HL-60 (cell line): ENCODE data around the gene ALDH1A1.

Experiments used
- DNase-seq, 2 experiments: peaks; one replicate each; pipeline ENCODE4 v3.0.0-alpha.2; 2010 to 2020; ENCODE audit warnings: low read depth in 1 of 2, low spot score in 1 of 2
- H3K27ac ChIP-seq: fragments of 250-450 bp; sonication (Bioruptor Pico); replicated peaks from 2 replicates; pipeline ENCODE4 v1.5.1; 2020; ENCODE audit warnings: mild to moderate bottlenecking, moderate library complexity
- H3K27me3 ChIP-seq: fragments of 250-450 bp; sonication (Bioruptor Pico); 2 replicates; pipeline ENCODE4 v1.5.1; 2021; ENCODE audit warnings: mild to moderate bottlenecking, moderate library complexity; ENCODE audit not compliant: insufficient read depth, poor library complexity, severe bottlenecking
- H3K4me3 ChIP-seq: replicated peaks from 2 replicates; pipeline ENCODE4 v1.5.1; 2011; ENCODE audit warnings: mild to moderate bottlenecking, control low read depth, low read length; ENCODE audit not compliant: insufficient read depth
- GABPA ChIP-seq: IDR thresholded peaks from 2 replicates; pipeline ENCODE4 v1.6.1; 2012; ENCODE audit warnings: low read depth
- POLR2AphosphoS5 ChIP-seq: IDR thresholded peaks from 2 replicates; pipeline ENCODE4 v1.6.1; 2012; ENCODE audit warnings: low read depth
- REST ChIP-seq: IDR thresholded peaks from 2 replicates; pipeline ENCODE4 v1.6.1; 2012; ENCODE audit warnings: low read depth; ENCODE audit not compliant: insufficient replicate concordance
- SPI1 ChIP-seq: IDR thresholded peaks from 2 replicates; pipeline ENCODE4 v1.6.1; 2012; ENCODE audit warnings: low read depth, mild to moderate bottlenecking, borderline replicate concordance
- TF ChIP-seq, protein P1 (sequence below): IDR thresholded peaks from one replicate; pipeline ENCODE4 v1.5.1; 2011; ENCODE audit warnings: low read length, control low read depth, inconsistent platforms; ENCODE audit not compliant: insufficient read depth

Gene ALDH1A1

GRCh38 chr9:72995131-72996024 lies 42.5 kb upstream of the ALDH1A1 start:
- TF ChIP-seq POLR2AphosphoS5, result no peak
- no peak for TF ChIP-seq REST
- no peak for TF ChIP-seq SPI1
- TF ChIP-seq GABPA, result no peak
- TF ChIP-seq, protein P1, sequence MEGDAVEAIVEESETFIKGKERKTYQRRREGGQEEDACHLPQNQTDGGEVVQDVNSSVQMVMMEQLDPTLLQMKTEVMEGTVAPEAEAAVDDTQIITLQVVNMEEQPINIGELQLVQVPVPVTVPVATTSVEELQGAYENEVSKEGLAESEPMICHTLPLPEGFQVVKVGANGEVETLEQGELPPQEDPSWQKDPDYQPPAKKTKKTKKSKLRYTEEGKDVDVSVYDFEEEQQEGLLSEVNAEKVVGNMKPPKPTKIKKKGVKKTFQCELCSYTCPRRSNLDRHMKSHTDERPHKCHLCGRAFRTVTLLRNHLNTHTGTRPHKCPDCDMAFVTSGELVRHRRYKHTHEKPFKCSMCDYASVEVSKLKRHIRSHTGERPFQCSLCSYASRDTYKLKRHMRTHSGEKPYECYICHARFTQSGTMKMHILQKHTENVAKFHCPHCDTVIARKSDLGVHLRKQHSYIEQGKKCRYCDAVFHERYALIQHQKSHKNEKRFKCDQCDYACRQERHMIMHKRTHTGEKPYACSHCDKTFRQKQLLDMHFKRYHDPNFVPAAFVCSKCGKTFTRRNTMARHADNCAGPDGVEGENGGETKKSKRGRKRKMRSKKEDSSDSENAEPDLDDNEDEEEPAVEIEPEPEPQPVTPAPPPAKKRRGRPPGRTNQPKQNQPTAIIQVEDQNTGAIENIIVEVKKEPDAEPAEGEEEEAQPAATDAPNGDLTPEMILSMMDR, result no peak
- no peak overlapping the region for H3K27ac ChIP-seq

GRCh38 chr9:72991772-72992171 lies 38.9 kb upstream of the ALDH1A1 start:
- no peak for DNase-seq
- no peaks in the 10 kb centered on the region for H3K27me3 ChIP-seq
- TF ChIP-seq, protein P1, result no peak

More at GRCh38 chr9:72995131-72996024, 42.5 kb upstream of the ALDH1A1 start:
- H3K4me3 ChIP-seq, result no peak overlapping the region
- H3K27me3 ChIP-seq, result no peaks in the 10 kb centered on the region
- DNase-seq, result no peak

DNA sequence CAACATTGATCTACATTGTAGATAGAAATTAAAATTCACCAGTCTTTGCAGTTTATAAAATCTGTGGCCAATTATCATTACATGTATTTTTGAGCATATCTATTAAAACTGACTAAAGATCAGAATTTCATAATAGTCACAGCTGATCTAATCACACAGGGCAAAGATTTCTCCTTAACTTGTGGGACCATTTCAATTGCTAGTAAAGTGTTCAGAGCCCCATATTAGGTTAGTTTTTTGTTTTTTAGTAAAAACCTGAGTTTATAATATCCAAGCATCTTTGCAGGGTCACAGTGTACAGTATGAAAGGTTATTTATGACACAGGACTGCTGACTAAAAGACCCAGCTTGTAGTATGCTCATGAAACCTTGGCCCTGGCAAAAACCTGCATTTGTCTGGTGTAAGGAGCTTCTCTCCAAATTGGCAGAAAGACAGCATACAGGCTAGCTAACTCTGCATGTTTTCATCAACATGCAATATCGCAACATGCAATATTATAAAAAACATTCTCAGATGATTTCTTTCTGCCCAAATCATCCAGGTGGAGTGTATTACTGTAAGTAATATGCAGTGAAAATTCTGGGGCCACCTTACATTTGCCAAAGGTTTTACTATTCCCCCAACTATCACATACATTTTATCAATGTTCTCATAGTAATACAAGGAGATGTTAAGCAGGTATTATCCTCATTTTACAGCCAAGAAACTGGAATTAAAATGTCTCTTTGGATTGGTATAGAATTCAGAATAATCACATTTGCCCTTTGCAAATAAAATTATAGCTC lies 37.7 kb upstream of the ALDH1A1 start:
- no peak for DNase-seq
- Histone ChIP-seq H3K4me3 (no peak overlapping the region), H3K27me3 (no peaks in the 10 kb centered on the region), H3K27ac (no peak overlapping the region)
- TF ChIP-seq POLR2AphosphoS5, result no peak

More at GRCh38 chr9:72991772-72992171, 38.9 kb upstream of the ALDH1A1 start:
- no peak overlapping the region for H3K4me3 ChIP-seq
- no peak overlapping the region for H3K27ac ChIP-seq

DNA sequence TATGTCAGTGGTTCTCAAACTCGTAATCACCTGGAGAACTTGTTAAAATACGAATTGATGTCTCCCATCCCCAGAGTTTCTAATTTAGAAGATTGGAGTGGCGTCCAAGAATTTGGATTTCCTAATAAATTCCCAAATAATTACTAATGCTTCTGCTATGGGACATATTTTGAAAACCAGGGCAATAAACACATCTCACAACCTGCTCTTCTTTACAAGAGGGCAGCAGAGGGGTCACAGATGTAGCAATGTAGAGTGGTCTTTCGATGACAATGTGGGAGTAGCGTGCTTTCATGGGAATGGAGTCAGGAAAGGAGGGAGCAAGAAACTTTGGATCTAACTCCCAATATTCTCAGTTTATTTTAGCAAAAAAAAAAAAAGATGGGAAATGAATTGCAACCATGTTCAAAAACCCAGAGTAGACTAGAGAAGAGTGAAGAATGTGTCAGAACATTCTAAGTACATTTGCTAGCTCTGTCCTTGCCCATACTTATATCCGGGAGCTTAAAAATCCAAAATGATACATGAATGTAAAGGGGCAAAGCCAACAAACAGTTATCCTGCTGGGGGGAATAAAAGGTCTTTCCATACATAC lies 33.8 kb upstream of the ALDH1A1 start:
- Histone ChIP-seq H3K27me3 (no peaks in the 10 kb centered on the region), H3K4me3 (no peak overlapping the region), H3K27ac (no peak overlapping the region)
- TF ChIP-seq GABPA (no peak), POLR2AphosphoS5 (no peak), SPI1 (no peak), REST (no peak)
- TF ChIP-seq, protein P1, result no peak
- no peak for DNase-seq
